ENCODE measurements around the gene TNFRSF21. TPM values are rescaled to one million over a fixed set of nuclear protein-coding genes. Genes with fewer than 3 reads are reported as not detected.
A peak's percentile ranks its signal among the peaks of the same experiment; 100 is the strongest.
"Not testable (repeated sequence)": the region's sequence is repeated elsewhere in the genome, so short reads cannot be mapped to it uniquely, and the experiment has no call there.

TNFRSF21 gene
- total RNA-seq, 1 donor from 2014 or later, result 56.0 TPM

- no peak for DNase-seq
Measured at GRCh38 chr6:47248446-47248845, 61.3 kb downstream of the TNFRSF21 start.

GRCh38 chr6:47247227-47247797 lies 62.4 kb downstream of the TNFRSF21 start:
- peak; percentile 37 for DNase-seq

- no peak for DNase-seq
Measured at GRCh38 chr6:47246551-47246950, 63.2 kb downstream of the TNFRSF21 start.

- peak; percentile 26 for DNase-seq
Measured at GRCh38 chr6:47245745-47246371, 63.8 kb downstream of the TNFRSF21 start.

DNA sequence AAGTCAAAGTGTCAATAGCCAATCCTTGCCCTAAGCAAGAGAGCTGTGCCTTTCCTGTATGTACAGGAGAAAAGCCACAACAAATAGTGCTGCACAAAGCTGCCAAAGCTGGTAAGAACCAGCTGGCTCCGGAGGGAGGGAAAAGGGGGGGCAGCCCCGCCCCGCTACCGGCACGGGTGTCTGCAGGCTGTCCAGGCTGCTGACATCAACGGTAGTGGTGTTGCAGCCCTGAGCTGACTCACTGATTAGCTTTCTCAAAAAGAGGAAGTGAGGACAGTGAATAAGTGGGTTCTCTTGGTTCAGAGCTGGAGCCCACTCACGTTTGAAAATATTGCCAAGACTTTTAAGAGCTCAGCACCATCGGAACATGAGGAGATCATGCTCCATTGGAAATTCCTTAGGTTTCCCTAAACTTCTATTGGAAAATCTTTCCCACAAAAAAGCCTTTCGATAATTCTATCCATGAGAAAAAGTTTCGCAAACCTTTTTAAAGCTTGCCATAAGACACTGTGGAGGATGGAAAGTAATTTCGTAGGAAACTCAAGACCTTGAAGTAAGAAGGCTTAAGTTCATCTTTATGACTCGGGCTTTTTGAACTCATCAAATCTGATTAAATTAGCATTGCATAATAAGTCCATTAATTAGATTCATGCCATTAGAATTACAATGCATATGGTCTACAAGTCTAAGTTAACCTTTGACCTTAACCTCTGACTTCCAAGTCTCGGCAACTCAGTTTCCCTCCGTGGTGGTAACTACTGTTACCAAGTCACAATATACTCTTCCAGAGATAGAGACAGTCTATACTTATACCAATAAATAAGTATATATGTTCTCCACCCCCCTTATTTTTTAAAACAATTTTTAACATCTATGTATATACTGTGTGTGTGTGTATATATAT lies 67.0 kb downstream of the TNFRSF21 start:
- peak; percentile 94 for DNase-seq

- DNase-seq, result no peak
Measured at GRCh38 chr6:47241742-47242482, 67.8 kb downstream of the TNFRSF21 start.

GRCh38 chr6:47240277-47240890 lies 69.3 kb downstream of the TNFRSF21 start:
- no peak for DNase-seq

DNA sequence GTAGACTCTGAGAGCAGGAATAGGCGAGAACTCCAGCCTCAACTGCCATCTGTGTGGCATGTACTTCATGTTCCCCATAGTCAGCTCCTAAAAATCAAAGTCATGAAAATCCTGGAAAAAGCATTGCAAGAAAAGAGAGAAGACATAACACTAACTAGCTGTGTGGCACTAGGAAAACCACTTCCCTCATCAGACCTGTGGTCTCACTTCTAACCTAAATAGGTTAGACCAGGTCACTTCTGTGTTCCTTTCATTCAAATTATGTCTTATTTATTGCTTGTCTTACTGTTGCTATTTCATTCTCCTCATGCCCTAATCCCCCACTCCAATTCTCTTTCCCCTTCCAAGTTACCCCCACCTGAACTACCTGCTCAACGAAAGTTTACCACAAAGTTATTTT lies 70.2 kb downstream of the TNFRSF21 start:
- DNase-seq, result no peak

DNA sequence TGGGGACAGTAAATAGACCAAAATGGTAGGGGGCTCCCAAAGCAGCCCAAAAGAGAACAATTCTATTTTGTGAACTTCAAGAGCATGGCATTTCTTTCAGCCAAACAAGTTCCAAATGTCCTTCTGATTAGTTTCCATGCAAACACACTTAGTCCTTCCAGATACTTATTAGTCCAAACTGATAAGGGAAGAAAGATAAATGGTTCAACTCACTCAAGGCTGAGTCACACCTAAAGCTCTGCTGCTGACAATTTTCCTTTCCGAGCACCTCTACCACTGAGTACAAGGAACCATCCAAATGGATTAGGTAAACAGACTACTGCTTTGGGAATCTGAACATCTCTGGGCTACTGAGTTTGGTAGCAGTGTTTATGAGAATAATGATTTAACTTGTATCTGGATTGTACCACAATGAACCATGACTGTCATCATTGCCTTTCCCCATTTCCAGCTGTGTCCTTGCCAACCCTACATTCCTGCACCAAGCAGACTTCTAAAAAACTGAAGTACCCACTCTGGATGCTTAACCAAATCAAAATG lies 71.2 kb downstream of the TNFRSF21 start:
- no peak for DNase-seq

DNA sequence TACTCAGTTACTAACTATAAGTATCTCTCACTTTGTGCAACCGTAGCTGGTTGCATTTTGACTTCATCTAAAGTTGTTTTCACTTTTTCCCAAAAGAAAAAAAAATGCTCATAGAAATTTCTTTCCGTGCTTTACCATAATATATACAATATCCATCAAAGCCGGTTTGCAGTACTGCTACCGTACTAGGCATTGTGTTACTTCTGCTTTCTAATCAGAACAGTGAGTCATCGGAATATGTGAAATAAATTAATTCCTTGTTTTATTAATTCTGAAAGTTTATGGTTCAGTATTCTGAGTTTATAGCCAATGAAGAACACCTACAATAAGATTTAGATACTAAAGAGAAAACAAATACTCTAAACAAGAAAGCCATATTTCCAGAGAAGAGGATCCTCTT lies 72.5 kb downstream of the TNFRSF21 start:
- DNase-seq, result no peak

DNA sequence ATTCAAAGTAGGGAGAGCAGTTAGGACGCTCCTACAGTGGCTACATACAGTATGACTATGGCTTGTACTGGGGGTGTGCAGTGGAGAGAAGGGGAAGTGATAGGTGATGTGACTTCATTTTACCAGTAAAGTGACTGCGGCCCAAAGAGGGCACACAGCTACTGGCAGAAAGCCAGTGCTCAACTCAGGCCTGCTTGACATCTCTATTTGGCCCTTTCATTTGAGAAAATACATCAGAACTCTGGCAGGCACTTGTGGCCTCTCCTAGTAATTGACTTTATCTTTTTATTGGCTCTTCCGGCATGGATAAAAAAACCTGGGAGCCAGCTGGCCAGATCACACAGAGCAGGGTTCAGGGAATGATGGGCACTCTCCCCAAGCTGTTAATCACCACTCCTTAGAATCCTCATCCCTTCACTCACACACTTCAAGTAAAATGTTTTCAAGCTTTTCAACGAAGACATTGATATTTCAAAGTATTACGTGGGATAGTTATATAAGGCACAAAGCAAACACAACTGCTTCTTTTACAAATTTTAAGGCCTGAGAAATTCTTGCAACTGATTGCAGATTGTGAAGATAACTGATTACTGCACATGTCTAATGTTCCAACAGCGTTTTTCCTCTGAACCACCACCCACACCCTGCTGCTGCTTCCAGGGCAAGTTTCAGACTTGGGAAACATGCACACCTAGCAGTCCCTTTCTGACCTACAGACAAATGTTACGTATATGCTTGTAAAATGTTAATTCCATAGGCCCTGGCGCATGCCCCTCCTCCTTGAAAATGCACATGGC lies 73.5 kb downstream of the TNFRSF21 start:
- DNase-seq, result no peak

- DNase-seq, result no peak
Measured at GRCh38 chr6:47235421-47235820, 74.3 kb downstream of the TNFRSF21 start.

DNA sequence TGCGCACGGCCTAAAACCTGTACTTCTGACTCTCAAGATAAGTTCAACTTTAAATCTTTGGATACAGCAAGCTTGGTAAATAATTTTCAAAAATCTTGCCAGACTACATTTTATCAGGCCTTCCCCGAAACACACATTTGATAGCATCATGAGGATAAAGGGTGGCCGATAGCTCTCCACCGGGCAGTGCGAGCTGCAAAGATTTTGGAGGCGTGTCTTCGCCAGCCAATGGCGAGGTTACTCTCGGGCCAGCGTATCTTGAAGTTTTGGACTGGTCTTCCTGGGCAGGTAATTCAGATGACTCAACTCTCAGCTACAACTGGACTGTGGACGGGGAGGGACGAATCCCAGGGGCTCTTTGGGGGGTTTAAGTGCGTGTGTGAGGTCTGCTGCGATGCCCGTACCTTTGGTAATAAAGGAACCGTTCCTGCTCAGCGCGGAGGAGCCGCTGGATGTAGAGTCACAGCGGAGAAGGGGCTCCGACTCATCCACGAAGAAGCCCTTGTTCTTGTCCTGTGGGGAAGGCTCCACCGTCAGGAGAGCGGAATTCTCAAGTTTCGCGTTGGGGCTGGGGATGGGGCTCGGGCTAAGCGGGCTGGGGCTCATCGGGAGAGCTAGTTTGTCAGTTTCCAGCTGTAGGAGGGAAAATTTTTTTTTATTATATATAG lies 75.3 kb downstream of the TNFRSF21 start:
- DNase-seq, result no peak

GRCh38 chr6:47231151-47231550 lies 78.6 kb downstream of the TNFRSF21 start:
- no peak for DNase-seq

DNA sequence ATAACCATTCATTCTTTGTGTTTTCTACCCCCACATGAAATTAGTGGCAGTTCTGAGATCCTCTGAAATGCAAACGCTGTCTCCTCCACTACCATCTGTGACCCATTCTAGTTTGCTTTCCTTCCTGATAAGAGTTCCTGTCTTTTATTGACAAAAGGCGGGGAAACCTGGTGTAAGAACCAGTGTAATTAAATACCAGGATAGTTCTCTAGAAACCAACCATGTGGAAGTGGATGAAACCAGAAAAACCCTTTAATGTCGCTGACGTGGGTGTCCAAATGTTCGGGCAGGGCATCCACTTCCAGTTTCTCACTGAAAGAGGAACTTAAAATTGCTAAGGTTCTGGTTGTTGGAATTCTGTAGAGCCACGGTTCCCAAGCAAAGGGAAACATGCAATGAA lies 79.1 kb downstream of the TNFRSF21 start:
- no peak for DNase-seq

- DNase-seq, result no peak
Measured at GRCh38 chr6:47229255-47229654, 80.5 kb downstream of the TNFRSF21 start.

DNA sequence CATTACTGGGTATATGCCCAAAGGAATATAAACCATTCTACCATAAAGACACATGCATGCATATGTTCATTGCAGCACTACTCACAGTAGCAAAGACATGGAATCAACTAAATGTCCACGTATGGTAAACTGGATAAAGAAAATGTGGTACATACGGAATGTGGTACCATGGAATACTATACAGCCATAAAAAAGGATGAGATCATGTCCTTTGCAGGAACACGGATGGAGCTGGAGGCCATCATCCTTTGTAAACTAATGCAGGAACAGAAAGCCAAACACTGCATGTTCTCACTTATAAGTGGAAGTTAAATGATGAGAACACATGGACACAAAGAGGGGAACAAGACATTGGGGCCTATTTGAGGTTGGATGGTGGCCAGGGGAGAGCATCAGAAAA lies 81.6 kb downstream of the TNFRSF21 start:
- not testable (repeated sequence) for DNase-seq

DNA sequence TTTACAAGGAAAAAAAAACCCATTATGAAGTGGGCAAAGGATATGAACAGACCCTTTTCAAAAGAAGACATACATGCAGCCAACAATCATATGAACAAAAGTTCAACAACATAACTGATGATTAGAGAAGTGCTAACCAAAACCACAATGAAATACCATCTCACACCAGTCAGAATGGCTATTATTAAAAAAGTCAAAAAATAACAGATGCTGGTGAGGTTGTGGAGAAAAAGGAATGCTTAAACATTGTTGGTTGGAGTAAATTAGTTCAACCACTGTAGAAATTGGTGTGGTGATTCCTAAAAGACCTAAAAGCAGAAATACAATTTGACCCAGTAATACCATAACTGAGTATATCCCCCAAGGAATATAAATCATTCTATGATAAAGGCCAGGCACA lies 86.5 kb downstream of the TNFRSF21 start:
- DNase-seq, result not testable (repeated sequence)

GRCh38 chr6:47221565-47221964 lies 88.1 kb downstream of the TNFRSF21 start:
- no peak for DNase-seq

DNA sequence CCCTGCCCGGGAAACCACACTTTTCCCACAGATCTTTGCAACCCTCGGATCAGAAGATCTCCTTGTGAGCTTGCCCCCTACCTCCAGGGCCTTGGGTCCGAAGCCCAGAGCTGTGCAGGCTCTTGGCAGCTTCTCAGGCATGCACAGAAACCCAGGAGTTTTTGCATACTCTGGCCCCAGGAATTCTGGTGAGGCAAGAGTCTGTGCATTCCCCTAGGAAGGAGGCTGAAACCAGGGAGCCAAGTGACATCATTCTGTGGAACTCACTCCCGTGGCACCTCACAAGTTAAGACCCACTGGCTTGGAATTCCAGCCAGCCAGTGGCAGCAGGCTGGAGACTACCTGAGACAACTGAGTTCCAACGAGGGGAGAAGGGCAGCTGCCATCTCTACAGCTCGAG lies 100.1 kb downstream of the TNFRSF21 start:
- DNase-seq, result no peak

GRCh38 chr6:47207261-47207660 lies 102.4 kb downstream of the TNFRSF21 start:
- no peak for DNase-seq

All from dermis blood vessel endothelial cell (primary cell).